Mesendoderm (in vitro differentiated cells): Measurements from ENCODE around the gene BBS9.

ENCODE experiments used
- DNase-seq: peaks from one replicate; pipeline ENCODE4 v3.0.0; 2013
- H2AK5ac ChIP-seq: 2 replicates; pipeline ENCODE4 v1.6.1; 2013; ENCODE audit warnings: low read length, inconsistent platforms
- H2BK120ac ChIP-seq: 2 replicates; pipeline ENCODE4 v1.6.1; 2013; ENCODE audit warnings: low read depth, mild to moderate bottlenecking, low read length, moderate library complexity, mixed read lengths
- H2BK15ac ChIP-seq: replicated peaks from 2 replicates; pipeline ENCODE4 v1.6.1; 2013; ENCODE audit warnings: low read depth, mild to moderate bottlenecking, moderate library complexity
- H2BK5ac ChIP-seq: 2 replicates; pipeline ENCODE4 v1.6.1; 2013; ENCODE audit warnings: low read length, inconsistent platforms
- H3K18ac ChIP-seq: 2 replicates; pipeline ENCODE4 v1.6.1; 2013; ENCODE audit warnings: mild to moderate bottlenecking, low read length, mixed read lengths
- H3K23ac ChIP-seq: one replicate; pipeline ENCODE4 v1.6.1; 2013; ENCODE audit warnings: low read length
- H3K27ac ChIP-seq: 2 replicates; pipeline ENCODE4 v1.5.1; 2013; ENCODE audit warnings: low read depth, mild to moderate bottlenecking, inconsistent platforms, low read length, moderate library complexity
- H3K27me3 ChIP-seq: 2 replicates; pipeline ENCODE4 v1.6.1; 2013; ENCODE audit warnings: low read length, control low read depth, mild to moderate bottlenecking, inconsistent platforms; ENCODE audit not compliant: insufficient read depth, poor library complexity
- H3K36me3 ChIP-seq: 2 replicates; pipeline ENCODE4 v1.6.1; 2013; ENCODE audit warnings: low read length, inconsistent platforms; ENCODE audit not compliant: control insufficient read depth, insufficient read depth
- H3K4ac ChIP-seq: one replicate; pipeline ENCODE4 v1.6.1; 2013; ENCODE audit warnings: low read depth, mild to moderate bottlenecking, low read length, moderate library complexity
- H3K4me1 ChIP-seq: 2 replicates; pipeline ENCODE4 v1.6.1; 2013; ENCODE audit warnings: low read depth, low read length, inconsistent platforms; ENCODE audit not compliant: control insufficient read depth
- H3K4me2 ChIP-seq: 2 replicates; pipeline ENCODE4 v1.6.1; 2013; ENCODE audit warnings: low read length
- H3K4me3 ChIP-seq: 2 replicates; pipeline ENCODE4 v1.5.1; 2013; ENCODE audit warnings: mild to moderate bottlenecking, low read length
- H3K56ac ChIP-seq: one replicate; pipeline ENCODE4 v1.6.1; 2013; ENCODE audit warnings: low read length
- H3K79me1 ChIP-seq: 2 replicates; pipeline ENCODE4 v1.6.1; 2013; ENCODE audit warnings: low read length, inconsistent platforms
- H3K79me2 ChIP-seq: 2 replicates; pipeline ENCODE4 v1.6.1; 2013; ENCODE audit warnings: mild to moderate bottlenecking, low read length; ENCODE audit not compliant: control insufficient read depth, insufficient read depth
- H3K9ac ChIP-seq: 2 replicates; pipeline ENCODE4 v1.6.1; 2013; ENCODE audit warnings: low read length, inconsistent platforms
- H4K5ac ChIP-seq: one replicate; pipeline ENCODE4 v1.6.1; 2013; ENCODE audit warnings: low read length
- H4K8ac ChIP-seq: one replicate; pipeline ENCODE4 v1.6.1; 2013; ENCODE audit warnings: low read depth, mild to moderate bottlenecking, control low read depth, low read length, moderate library complexity
- WGBS: extraction: QIAGEN DNeasy Blood & Tissue Kit; methylation state at CpG from one replicate; pipeline ENCODE4 v1.1.7; 2013; ENCODE audit warnings: low lambda C conversion rate, missing lambda C conversion rate; ENCODE audit not compliant: insufficient coverage; ENCODE audit errors: extremely low coverage; 5-methylcytosine and 5-hydroxymethylcytosine counted together

BBS9 gene

GRCh38 chr7:33563651-33564050 lies 434.3 kb downstream of the BBS9 start:
- H3K56ac ChIP-seq = no peak overlapping the region
- no peak overlapping the region for H2BK5ac ChIP-seq
- no peaks in the 10 kb centered on the region for H3K79me1 ChIP-seq
- WGBS = no CpG with 5 or more reads among the region's 7 CpGs
- no peak overlapping the region for H2BK120ac ChIP-seq
- H3K4me3 ChIP-seq = no peak overlapping the region
- H2BK15ac ChIP-seq = no peak overlapping the region
- no peaks in the 10 kb centered on the region for H3K27me3 ChIP-seq
- no peak overlapping the region for H4K5ac ChIP-seq
- H2AK5ac ChIP-seq = no peak overlapping the region
- H3K4me1 ChIP-seq = no peaks in the 10 kb centered on the region
- no peak overlapping the region for H3K9ac ChIP-seq
- no peak overlapping the region for H3K4ac ChIP-seq
- H3K27ac ChIP-seq = no peak overlapping the region
- DNase-seq = no peak
- H3K79me2 ChIP-seq = no peaks in the 10 kb centered on the region
- H3K4me2 ChIP-seq = no peak overlapping the region
- no peak overlapping the region for H3K23ac ChIP-seq
- no peaks in the 10 kb centered on the region for H3K36me3 ChIP-seq
- no peak overlapping the region for H4K8ac ChIP-seq
- H3K18ac ChIP-seq = no peak overlapping the region

- Histone ChIP-seq H3K9ac (no peak overlapping the region), H2AK5ac (no peak overlapping the region), H3K27ac (no peak overlapping the region), H4K5ac (no peak overlapping the region), H3K4me1 (no peaks in the 10 kb centered on the region), H3K56ac (no peak overlapping the region), H4K8ac (no peak overlapping the region), H2BK5ac (no peak overlapping the region), H3K4ac (no peak overlapping the region), H3K79me1 (no peaks in the 10 kb centered on the region), H3K4me2 (no peak overlapping the region), H3K27me3 (no peaks in the 10 kb centered on the region), H3K79me2 (no peaks in the 10 kb centered on the region), H3K36me3 (no peaks in the 10 kb centered on the region), H3K4me3 (no peak overlapping the region), H2BK120ac (no peak overlapping the region), H2BK15ac (no peak overlapping the region), H3K18ac (no peak overlapping the region), H3K23ac (no peak overlapping the region)
- DNase-seq = no peak
- no CpG with 5 or more reads among the region's 1 CpG for WGBS
Measured at GRCh38 chr7:33578166-33578565, 448.8 kb downstream of the BBS9 start.

DNA sequence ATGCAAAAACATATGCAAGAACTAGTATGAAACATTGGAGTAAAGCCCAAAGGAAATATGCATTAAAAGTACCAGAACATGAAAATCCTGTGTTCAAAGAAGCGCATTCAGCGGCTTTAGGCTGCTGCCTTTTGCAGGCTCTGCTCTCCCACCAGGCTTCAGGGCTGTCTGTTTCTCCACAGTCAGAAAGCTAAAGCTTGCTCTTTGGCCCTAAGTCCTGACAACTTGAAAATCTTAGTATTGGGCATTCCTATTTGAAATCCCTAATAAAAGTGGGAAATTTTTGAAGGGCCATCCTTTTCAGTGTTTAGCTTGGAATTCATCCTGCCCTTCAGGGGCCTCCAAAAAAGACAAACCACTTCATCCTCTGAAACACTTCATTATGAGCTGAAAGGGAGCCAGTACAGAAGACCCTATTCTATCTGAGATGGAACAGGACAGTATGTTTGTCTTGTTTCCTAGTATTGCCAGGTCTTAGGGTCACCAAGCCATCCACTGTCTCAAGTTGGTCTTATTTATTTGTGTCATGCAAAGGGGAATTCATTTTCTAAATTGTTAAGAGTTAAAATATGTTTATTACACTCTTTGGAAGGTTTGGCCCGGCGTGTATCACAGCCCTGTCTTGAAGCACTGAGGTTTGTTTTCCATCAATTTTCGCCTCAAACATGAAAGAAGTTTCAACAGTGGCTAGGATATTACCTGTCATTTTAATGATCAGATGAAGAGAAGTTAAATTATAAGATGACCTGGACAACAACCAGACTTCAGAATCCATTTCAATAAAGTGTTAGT lies 449.7 kb downstream of the BBS9 start:
- no CpG with 5 or more reads among the region's 5 CpGs for WGBS
- H3K36me3 ChIP-seq = no peaks in the 10 kb centered on the region
- no peak overlapping the region for H3K4ac ChIP-seq
- H3K23ac ChIP-seq = no peak overlapping the region
- H3K79me1 ChIP-seq = no peaks in the 10 kb centered on the region
- H3K27me3 ChIP-seq = no peaks in the 10 kb centered on the region
- H3K27ac ChIP-seq = no peak overlapping the region
- no peak overlapping the region for H3K4me2 ChIP-seq
- H2BK120ac ChIP-seq = no peak overlapping the region
- H3K9ac ChIP-seq = no peak overlapping the region
- no peaks in the 10 kb centered on the region for H3K4me1 ChIP-seq
- no peak overlapping the region for H3K56ac ChIP-seq
- DNase-seq = no peak
- H3K79me2 ChIP-seq = no peaks in the 10 kb centered on the region
- H3K4me3 ChIP-seq = no peak overlapping the region
- no peak overlapping the region for H2BK15ac ChIP-seq
- H4K8ac ChIP-seq = no peak overlapping the region
- H4K5ac ChIP-seq = no peak overlapping the region
- no peak overlapping the region for H2AK5ac ChIP-seq
- H2BK5ac ChIP-seq = no peak overlapping the region
- no peak overlapping the region for H3K18ac ChIP-seq

DNA sequence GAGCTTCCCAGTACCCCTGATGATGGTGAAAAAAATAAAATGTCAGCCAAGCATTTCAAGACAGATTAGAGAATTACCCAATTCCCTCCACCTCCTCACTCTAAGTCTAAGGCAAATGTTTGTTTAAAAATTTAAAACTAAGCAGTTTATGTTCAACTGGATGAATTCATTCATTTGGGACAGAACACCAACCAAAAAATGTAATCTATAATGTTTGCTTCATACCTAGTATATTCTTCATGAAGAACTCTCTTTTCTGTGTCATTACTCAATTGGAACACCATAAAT lies 450.3 kb downstream of the BBS9 start:
- Histone ChIP-seq H3K79me1 (no peaks in the 10 kb centered on the region), H2BK120ac (no peak overlapping the region), H3K56ac (no peak overlapping the region), H3K27me3 (no peaks in the 10 kb centered on the region), H3K79me2 (no peaks in the 10 kb centered on the region), H3K4me1 (no peaks in the 10 kb centered on the region), H4K5ac (no peak overlapping the region), H3K36me3 (no peaks in the 10 kb centered on the region), H4K8ac (no peak overlapping the region), H3K9ac (no peak overlapping the region), H3K4me3 (no peak overlapping the region), H2BK5ac (no peak overlapping the region), H2BK15ac (no peak overlapping the region), H3K4me2 (no peak overlapping the region), H3K23ac (no peak overlapping the region), H2AK5ac (no peak overlapping the region), H3K4ac (no peak overlapping the region), H3K18ac (no peak overlapping the region), H3K27ac (no peak overlapping the region)
- DNase-seq = no peak

GRCh38 chr7:33581236-33581635 lies 451.9 kb downstream of the BBS9 start:
- Histone ChIP-seq H2BK5ac (no peak overlapping the region), H2BK120ac (no peak overlapping the region), H3K4ac (no peak overlapping the region), H3K4me1 (no peaks in the 10 kb centered on the region), H3K4me2 (no peak overlapping the region), H4K5ac (no peak overlapping the region), H3K18ac (no peak overlapping the region), H4K8ac (no peak overlapping the region), H3K23ac (no peak overlapping the region), H2AK5ac (no peak overlapping the region), H2BK15ac (no peak overlapping the region), H3K4me3 (no peak overlapping the region), H3K79me1 (no peaks in the 10 kb centered on the region), H3K79me2 (no peaks in the 10 kb centered on the region), H3K36me3 (no peaks in the 10 kb centered on the region), H3K56ac (no peak overlapping the region), H3K9ac (no peak overlapping the region), H3K27me3 (no peaks in the 10 kb centered on the region), H3K27ac (no peak overlapping the region)
- DNase-seq = no peak
- WGBS = no CpG with 5 or more reads among the region's 3 CpGs

DNA sequence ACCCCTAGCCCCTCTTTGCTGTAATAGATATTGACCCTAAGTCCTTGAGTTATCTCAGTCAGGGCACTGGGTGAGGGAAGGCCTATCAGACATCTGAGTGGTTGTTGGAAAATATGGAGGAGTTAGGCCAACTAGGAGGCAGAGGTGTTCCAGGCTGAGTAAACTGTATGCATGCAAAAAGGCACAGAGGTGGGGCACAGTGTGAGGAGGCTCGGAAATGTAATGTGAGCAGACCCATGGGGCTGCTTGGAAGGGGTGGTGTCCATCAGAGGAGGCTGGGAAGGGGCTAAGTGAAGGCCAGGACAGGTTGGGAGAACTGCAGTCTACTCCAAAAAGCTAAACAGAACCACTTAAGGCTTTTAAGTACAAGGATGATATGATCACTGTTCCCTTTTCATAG lies 452.7 kb downstream of the BBS9 start:
- Histone ChIP-seq H3K9ac (no peak overlapping the region), H3K27me3 (no peaks in the 10 kb centered on the region), H2BK120ac (no peak overlapping the region), H3K79me1 (no peaks in the 10 kb centered on the region), H3K56ac (no peak overlapping the region), H3K79me2 (no peaks in the 10 kb centered on the region), H4K8ac (no peak overlapping the region), H3K4me2 (no peak overlapping the region), H3K4ac (no peak overlapping the region), H3K4me1 (no peaks in the 10 kb centered on the region), H2BK15ac (no peak overlapping the region), H2AK5ac (no peak overlapping the region), H3K18ac (no peak overlapping the region), H3K36me3 (no peaks in the 10 kb centered on the region), H3K4me3 (no peak overlapping the region), H2BK5ac (no peak overlapping the region), H4K5ac (no peak overlapping the region), H3K23ac (no peak overlapping the region), H3K27ac (no peak overlapping the region)
- no CpG with 5 or more reads among the region's 1 CpG for WGBS
- DNase-seq = no peak
